Ovary (tissue), 3 donors: ENCODE data around the gene MPV17L2.

Source experiments
- EP300 ChIP-seq: sonication (generic); formaldehyde crosslinking; IDR thresholded peaks from one replicate; pipeline ENCODE4 v1.6.1; 2017; ENCODE audit warnings: antibody characterized with exemption
- POLR2A ChIP-seq: fragments of 450-650 bp; IDR thresholded peaks from one replicate; pipeline ENCODE4 v1.6.1; 2017; ENCODE audit warnings: antibody characterized with exemption, mild to moderate bottlenecking, moderate library complexity
- TF ChIP-seq, protein P1 (sequence below), 3 donors: fragments of 450-650 bp in 2 of 3; fragments of 200-600 bp in 1 of 3; IDR thresholded peaks; one replicate each; pipeline versions ENCODE4 v1.5.1 to v1.8.0; 2016 to 2022; ENCODE audit warnings: antibody characterized with exemption in 3 of 3, mild to moderate bottlenecking in 1 of 3
- donor health status: DM: no; HTN: no; CAD: no.

DNA sequence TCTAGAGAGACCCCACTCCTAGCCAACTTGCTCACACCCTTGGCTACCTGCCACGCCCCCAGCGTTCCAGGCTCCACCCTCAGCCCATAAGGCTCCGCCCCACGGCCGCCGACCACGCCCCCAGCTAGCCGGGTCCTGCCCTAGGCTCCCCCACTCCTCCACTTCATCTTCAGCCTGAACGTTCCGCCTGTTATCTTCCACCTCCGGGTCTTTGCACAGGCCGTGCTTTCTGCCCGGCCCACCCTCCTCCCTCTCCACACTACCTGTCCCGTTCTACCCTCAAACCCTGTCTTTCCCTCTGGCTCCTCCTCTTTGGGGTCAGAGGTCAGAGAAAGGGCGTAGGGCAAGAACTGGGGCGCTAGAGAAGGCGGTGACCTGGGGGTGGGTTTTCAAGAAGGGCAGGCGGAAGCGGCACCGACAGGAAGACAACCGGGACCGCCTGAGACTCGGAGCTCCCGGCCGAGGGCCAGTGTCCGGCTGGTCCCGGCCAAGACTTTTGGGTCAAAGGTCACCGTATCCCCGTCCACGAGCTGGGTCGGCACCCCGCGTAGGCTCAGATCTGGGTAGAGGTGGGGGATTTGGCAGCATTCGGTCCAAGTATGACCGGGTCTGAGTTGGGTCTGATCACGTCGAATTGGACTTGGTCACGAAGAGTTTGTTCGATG lies 31.0 kb downstream of the MPV17L2 start:
- TF ChIP-seq POLR2A, result no peak
- TF ChIP-seq, protein P1, sequence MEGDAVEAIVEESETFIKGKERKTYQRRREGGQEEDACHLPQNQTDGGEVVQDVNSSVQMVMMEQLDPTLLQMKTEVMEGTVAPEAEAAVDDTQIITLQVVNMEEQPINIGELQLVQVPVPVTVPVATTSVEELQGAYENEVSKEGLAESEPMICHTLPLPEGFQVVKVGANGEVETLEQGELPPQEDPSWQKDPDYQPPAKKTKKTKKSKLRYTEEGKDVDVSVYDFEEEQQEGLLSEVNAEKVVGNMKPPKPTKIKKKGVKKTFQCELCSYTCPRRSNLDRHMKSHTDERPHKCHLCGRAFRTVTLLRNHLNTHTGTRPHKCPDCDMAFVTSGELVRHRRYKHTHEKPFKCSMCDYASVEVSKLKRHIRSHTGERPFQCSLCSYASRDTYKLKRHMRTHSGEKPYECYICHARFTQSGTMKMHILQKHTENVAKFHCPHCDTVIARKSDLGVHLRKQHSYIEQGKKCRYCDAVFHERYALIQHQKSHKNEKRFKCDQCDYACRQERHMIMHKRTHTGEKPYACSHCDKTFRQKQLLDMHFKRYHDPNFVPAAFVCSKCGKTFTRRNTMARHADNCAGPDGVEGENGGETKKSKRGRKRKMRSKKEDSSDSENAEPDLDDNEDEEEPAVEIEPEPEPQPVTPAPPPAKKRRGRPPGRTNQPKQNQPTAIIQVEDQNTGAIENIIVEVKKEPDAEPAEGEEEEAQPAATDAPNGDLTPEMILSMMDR (IDR thresholded peaks at IDR 0.05), result no peak
- no peak for TF ChIP-seq EP300
